ENCODE measurements around the gene RAP1B.
"Not testable (repeated sequence)": the region's sequence is repeated elsewhere in the genome, so short reads cannot be mapped to it uniquely, and the experiment has no call there.

The RAP1B gene

GRCh38 chr12:68612697-68613096 is 2.0 kb downstream of the RAP1B start:
- DNase-seq = no peak

- DNase-seq = no peak
Observed at GRCh38 chr12:68613209-68613904, 2.7 kb downstream of the RAP1B start.

- no peak for DNase-seq
Observed at GRCh38 chr12:68614105-68614679, 3.5 kb downstream of the RAP1B start.

- no peak for DNase-seq
Observed at GRCh38 chr12:68614769-68615168, 4.1 kb downstream of the RAP1B start.

GRCh38 chr12:68617160-68617926 is 6.6 kb downstream of the RAP1B start:
- DNase-seq = no peak

GRCh38 chr12:68619541-68619940 is 8.8 kb downstream of the RAP1B start:
- no peak for DNase-seq

GRCh38 chr12:68620519-68621471 is 10.1 kb downstream of the RAP1B start:
- DNase-seq = no peak

- DNase-seq = no peak
Observed at GRCh38 chr12:68621472-68622081, 10.9 kb downstream of the RAP1B start.

GRCh38 chr12:68622250-68622649 is 11.6 kb downstream of the RAP1B start:
- DNase-seq = no peak

- DNase-seq = no peak
Observed at GRCh38 chr12:68623059-68623458, 12.4 kb downstream of the RAP1B start.

GRCh38 chr12:68623984-68624383 is 13.3 kb downstream of the RAP1B start:
- no peak for DNase-seq

- DNase-seq = no peak
Observed at GRCh38 chr12:68624933-68625332, 14.2 kb downstream of the RAP1B start.

- DNase-seq = no peak
Observed at GRCh38 chr12:68627673-68628319, 17.1 kb downstream of the RAP1B start.

- DNase-seq = no peak
Observed at GRCh38 chr12:68628698-68629097, 18.0 kb downstream of the RAP1B start.

GRCh38 chr12:68630050-68630449 is 19.4 kb downstream of the RAP1B start:
- no peak for DNase-seq

- no peak for DNase-seq
Observed at GRCh38 chr12:68630598-68630997, 19.9 kb downstream of the RAP1B start.

GRCh38 chr12:68631227-68631626 is 20.5 kb downstream of the RAP1B start:
- no peak for DNase-seq

- DNase-seq = no peak
Observed at GRCh38 chr12:68632486-68632885, 21.8 kb downstream of the RAP1B start.

- DNase-seq = no peak
Observed at GRCh38 chr12:68633614-68634558, 23.2 kb downstream of the RAP1B start.

GRCh38 chr12:68636268-68636667 is 25.6 kb downstream of the RAP1B start:
- DNase-seq = no peak

- DNase-seq = not testable (repeated sequence)
Observed at GRCh38 chr12:68637439-68637838, 26.7 kb downstream of the RAP1B start.
